ENCODE data around the gene ANKLE1. TPM values are rescaled to one million over a fixed set of nuclear protein-coding genes. Genes with fewer than 3 reads are reported as not detected.
A peak's percentile ranks its signal among the peaks of the same experiment; 100 is the strongest.

Gene ANKLE1
- total and polyA plus RNA-seq, 2 experiments from 2014 or later = 0.31 to 0.54 TPM

- H2AFZ ChIP-seq = no peak overlapping the region
- H3K27ac ChIP-seq = no peak overlapping the region
- no peak overlapping the region for H3K4me3 ChIP-seq
- 0 out of 2 replicates have a peak, but pooled peaks cover 12% of the 10 kb centered on the region for H3F3A ChIP-seq (ENCODE audit: insufficient read depth)
- H3K9ac ChIP-seq = no peak overlapping the region
- no peak for DNase-seq
- no peaks in the 10 kb centered on the region for H3K79me2 ChIP-seq (ENCODE audit: insufficient read depth)
- peak overlapping the region; percentile 0 for H3K4me2 ChIP-seq (ENCODE audit: unreplicated experiment)
- in situ Hi-C loops (cut with MboI) = no loop called here
- TF ChIP-seq EZH2 (IDR thresholded peaks at IDR 0.05; ENCODE audit: insufficient read depth, poor library complexity, severe bottlenecking) (no peak), EZH2phosphoT487 (IDR thresholded peaks at IDR 0.05; ENCODE audit: insufficient read depth, low read depth) (no peak)
- no peaks in the 10 kb centered on the region for H3K36me3 ChIP-seq (ENCODE audit: low read depth)
- no peaks in the 10 kb centered on the region for H3K9me3 ChIP-seq (ENCODE audit: low read depth)
- no peaks in the 10 kb centered on the region for H3K9me2 ChIP-seq (ENCODE audit: insufficient read depth)
- H4K20me1 ChIP-seq (ENCODE audit: insufficient read depth) = no peaks in the 10 kb centered on the region
- 58 to 61% methylated on average over 9 to 10 of the region's 10 CpGs for WGBS, 2 experiments (ENCODE audit: low coverage in 1 of 2, low lambda C conversion rate in 2 of 2, missing lambda C conversion rate in 2 of 2)
- no peaks in the 10 kb centered on the region for H3K4me1 ChIP-seq (ENCODE audit: insufficient read depth)
- no peaks in the 10 kb centered on the region for H3K27me3 ChIP-seq (replicated peaks; ENCODE audit: insufficient read depth)
Observed at GRCh38 chr19:17322854-17323253, 41.2 kb downstream of the ANKLE1 start.

- no peaks in the 10 kb centered on the region for H3K27me3 ChIP-seq (replicated peaks; ENCODE audit: insufficient read depth)
- 64 to 78% methylated on average over 10 to 56 of the region's 56 CpGs for WGBS, 2 experiments (ENCODE audit: low coverage in 1 of 2, low lambda C conversion rate in 2 of 2, missing lambda C conversion rate in 2 of 2)
Observed at GRCh38 chr19:17323300-17323963, 41.7 kb downstream of the ANKLE1 start.

DNA sequence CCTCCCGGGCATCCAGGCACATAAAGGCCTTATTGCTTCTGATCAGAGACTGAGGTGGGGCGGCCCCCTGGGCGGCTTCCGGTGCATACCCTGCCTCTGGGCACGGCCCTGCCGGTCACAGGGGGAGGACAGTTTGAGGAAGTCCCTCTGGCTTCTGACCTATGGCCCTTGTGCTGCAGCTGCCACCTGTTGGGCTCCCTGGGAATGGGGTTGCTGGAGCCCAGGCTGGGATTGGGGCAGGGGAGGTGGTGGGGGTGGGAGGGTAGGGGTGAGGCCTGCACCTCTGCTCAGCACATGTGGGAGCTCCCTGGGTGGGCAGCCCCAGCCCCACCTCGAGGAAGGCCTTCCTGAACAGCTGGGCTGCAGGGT is 42.2 kb downstream of the ANKLE1 start:
- H3K27me3 ChIP-seq (replicated peaks; ENCODE audit: insufficient read depth) = no peaks in the 10 kb centered on the region
- H3K4me3 ChIP-seq = no peak overlapping the region
- no peaks in the 10 kb centered on the region for H3K36me3 ChIP-seq (ENCODE audit: low read depth)
- DNase-seq = no peak
- 0 out of 2 replicates have a peak, but pooled peaks cover 12% of the 10 kb centered on the region for H3F3A ChIP-seq (ENCODE audit: insufficient read depth)
- H3K79me2 ChIP-seq (ENCODE audit: insufficient read depth) = no peaks in the 10 kb centered on the region
- in situ Hi-C loops (cut with MboI) = no loop called here
- H3K4me2 ChIP-seq (ENCODE audit: unreplicated experiment) = no peak overlapping the region
- 27 to 63% methylated on average over 6 to 7 of the region's 7 CpGs for WGBS, 2 experiments (ENCODE audit: low coverage in 1 of 2, low lambda C conversion rate in 2 of 2, missing lambda C conversion rate in 2 of 2)
- no peak overlapping the region for H3K27ac ChIP-seq
- H3K9me3 ChIP-seq (ENCODE audit: low read depth) = no peaks in the 10 kb centered on the region
- no peaks in the 10 kb centered on the region for H3K9me2 ChIP-seq (ENCODE audit: insufficient read depth)
- TF ChIP-seq EZH2 (IDR thresholded peaks at IDR 0.05; ENCODE audit: insufficient read depth, poor library complexity, severe bottlenecking) = no peak
- TF ChIP-seq EZH2phosphoT487 (IDR thresholded peaks at IDR 0.05; ENCODE audit: insufficient read depth, low read depth) = no peak
- H3K4me1 ChIP-seq (ENCODE audit: insufficient read depth) = no peaks in the 10 kb centered on the region
- no peak overlapping the region for H2AFZ ChIP-seq
- no peaks in the 10 kb centered on the region for H4K20me1 ChIP-seq (ENCODE audit: insufficient read depth)
- no peak overlapping the region for H3K9ac ChIP-seq

More at GRCh38 chr19:17323300-17323963, 41.7 kb downstream of the ANKLE1 start:
- Histone ChIP-seq H3K27ac (no peak overlapping the region), H3K4me3 (no peak overlapping the region), H3K9ac (no peak overlapping the region), H2AFZ (no peak overlapping the region), H3K36me3 (ENCODE audit: low read depth) (no peaks in the 10 kb centered on the region), H3F3A (ENCODE audit: insufficient read depth) (0 out of 2 replicates have a peak, but pooled peaks cover 12% of the 10 kb centered on the region), H3K9me3 (ENCODE audit: low read depth) (no peaks in the 10 kb centered on the region), H3K9me2 (ENCODE audit: insufficient read depth) (no peaks in the 10 kb centered on the region), H3K4me2 (ENCODE audit: unreplicated experiment) (peak overlapping the region; percentile 0), H4K20me1 (ENCODE audit: insufficient read depth) (no peaks in the 10 kb centered on the region), H3K4me1 (ENCODE audit: insufficient read depth) (no peaks in the 10 kb centered on the region), H3K79me2 (ENCODE audit: insufficient read depth) (no peaks in the 10 kb centered on the region)
- in situ Hi-C loops (cut with MboI) = no loop called here
- TF ChIP-seq EZH2 (IDR thresholded peaks at IDR 0.05; ENCODE audit: insufficient read depth, poor library complexity, severe bottlenecking) = no peak
- no peak for TF ChIP-seq EZH2phosphoT487 (IDR thresholded peaks at IDR 0.05; ENCODE audit: insufficient read depth, low read depth)
- no peak for DNase-seq

DNA sequence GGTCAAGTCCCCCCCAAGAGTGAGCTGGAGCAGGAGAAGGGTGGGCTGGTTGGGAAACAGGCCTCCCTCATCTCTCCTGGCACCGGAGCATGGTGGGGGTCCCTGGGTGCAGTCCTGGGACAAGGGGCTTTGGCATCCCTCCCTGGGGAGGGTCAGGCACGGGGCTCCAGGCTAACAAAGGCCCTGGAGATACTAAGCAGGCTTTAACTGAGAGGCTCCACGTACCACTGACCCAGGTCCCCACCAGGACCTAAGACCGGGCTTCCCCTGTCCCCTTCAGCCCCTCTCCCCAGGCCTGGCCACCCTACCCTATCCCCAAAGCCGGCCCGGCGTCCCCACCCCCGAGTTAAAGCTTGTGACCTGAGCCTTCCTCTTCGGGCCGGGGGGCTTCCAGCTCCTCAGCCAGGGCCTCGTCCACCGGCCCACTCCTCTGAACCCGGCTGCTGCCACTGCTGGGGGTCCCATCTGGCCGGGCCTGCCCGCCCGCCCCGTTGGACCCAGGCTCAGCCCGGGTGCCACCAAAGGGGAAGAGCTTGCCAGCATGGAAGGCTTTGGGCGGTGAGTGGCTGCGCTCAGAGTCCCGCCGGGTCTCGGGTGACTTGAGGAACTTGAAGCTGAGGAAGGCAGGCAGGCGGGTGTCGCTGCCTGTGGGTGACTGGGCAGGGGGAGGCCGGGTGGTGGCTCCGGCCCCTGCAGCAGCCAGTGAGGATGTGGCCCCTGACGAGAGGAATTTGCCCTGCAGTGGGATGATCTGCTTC is 42.8 kb downstream of the ANKLE1 start:
- WGBS, 2 experiments (ENCODE audit: low coverage in 1 of 2, low lambda C conversion rate in 2 of 2, missing lambda C conversion rate in 2 of 2) = 85 to 88% methylated on average over 15 to 28 of the region's 28 CpGs
- no peak overlapping the region for H2AFZ ChIP-seq
- H3K36me3 ChIP-seq (ENCODE audit: low read depth) = no peaks in the 10 kb centered on the region
- H3K4me2 ChIP-seq (ENCODE audit: unreplicated experiment) = no peak overlapping the region
- no peak overlapping the region for H3K27ac ChIP-seq
- no peaks in the 10 kb centered on the region for H4K20me1 ChIP-seq (ENCODE audit: insufficient read depth)
- no peak overlapping the region for H3K4me3 ChIP-seq
- H3F3A ChIP-seq (ENCODE audit: insufficient read depth) = 0 out of 2 replicates have a peak, but pooled peaks cover 12% of the 10 kb centered on the region
- no peaks in the 10 kb centered on the region for H3K9me2 ChIP-seq (ENCODE audit: insufficient read depth)
- H3K9ac ChIP-seq = no peak overlapping the region
- no peaks in the 10 kb centered on the region for H3K9me3 ChIP-seq (ENCODE audit: low read depth)
- H3K27me3 ChIP-seq (replicated peaks; ENCODE audit: insufficient read depth) = no peaks in the 10 kb centered on the region
- DNase-seq = no peak
- no peak for TF ChIP-seq EZH2 (IDR thresholded peaks at IDR 0.05; ENCODE audit: insufficient read depth, poor library complexity, severe bottlenecking)
- no peak for TF ChIP-seq EZH2phosphoT487 (IDR thresholded peaks at IDR 0.05; ENCODE audit: insufficient read depth, low read depth)
- no peaks in the 10 kb centered on the region for H3K79me2 ChIP-seq (ENCODE audit: insufficient read depth)
- H3K4me1 ChIP-seq (ENCODE audit: insufficient read depth) = no peaks in the 10 kb centered on the region
- in situ Hi-C loops (cut with MboI) = no loop called here
